DMS79 (cell line): ENCODE results near the gene RCAN2.

Experiments
- DNase-seq: peaks from one replicate; lab custom pipeline; 2025; lab: John Stamatoyannopoulos, UW

RCAN2 gene

GRCh38 chr6:46491628-46492547 is 639 bp upstream of the RCAN2 start:
- DNase-seq = no peak

DNA sequence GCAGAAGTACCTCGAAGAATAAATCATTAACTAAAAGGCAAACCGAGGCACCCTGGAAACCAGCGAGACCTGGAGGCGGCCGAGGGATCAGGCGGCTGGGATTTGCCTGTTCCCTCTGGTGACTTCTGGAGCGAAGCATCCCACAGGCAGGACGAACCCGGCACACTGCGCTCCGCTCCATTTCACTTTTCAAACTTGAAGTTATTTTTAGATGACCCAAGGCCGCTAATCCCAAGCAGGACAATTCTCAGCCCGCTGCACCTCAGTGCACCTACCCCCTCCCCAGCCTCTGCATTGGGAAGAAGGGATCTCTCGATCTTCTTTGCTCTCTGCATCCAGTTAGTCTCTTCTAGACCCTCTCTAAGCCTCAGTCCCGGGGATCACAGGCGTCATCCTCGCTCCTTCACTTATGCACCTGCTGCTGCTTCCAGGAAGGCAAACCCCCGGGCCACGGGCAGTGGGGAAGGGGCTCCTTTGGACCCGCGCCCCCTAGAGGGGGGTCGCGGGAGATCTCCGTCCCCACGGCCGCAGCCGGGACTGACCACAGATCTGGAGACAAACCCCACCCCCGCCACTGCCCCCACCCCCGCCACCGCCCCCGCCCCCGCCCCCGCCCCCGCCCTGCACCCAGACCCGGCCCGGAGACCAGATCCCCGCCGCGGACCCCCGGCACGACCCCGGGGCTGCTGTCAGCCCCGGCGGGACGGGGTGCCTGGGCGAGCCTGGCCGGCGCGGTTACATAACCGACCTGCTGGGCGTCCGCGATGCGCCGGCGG is 636 bp downstream of the RCAN2 start:
- no peak for DNase-seq

DNA sequence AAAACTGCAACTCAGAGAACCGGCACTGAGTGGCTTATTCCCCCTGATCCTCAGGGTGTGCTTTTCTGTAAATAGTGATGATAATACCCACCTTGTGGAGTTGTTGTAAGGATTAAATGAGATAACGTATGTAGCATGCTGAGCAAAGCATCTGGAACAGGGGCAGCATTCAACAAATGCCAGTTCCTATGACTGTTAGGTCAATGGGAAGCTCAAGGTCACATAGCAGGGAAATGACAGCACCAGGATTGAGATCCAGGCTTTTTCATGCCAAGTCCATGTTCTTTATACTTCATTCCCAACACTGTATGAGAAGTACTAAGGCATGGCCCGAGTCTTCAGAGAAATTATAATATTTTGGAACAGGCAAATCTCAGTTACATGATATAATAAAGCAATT is 5.1 kb downstream of the RCAN2 start:
- no peak for DNase-seq

GRCh38 chr6:46484081-46484820 is 7.0 kb downstream of the RCAN2 start:
- DNase-seq = no peak

DNA sequence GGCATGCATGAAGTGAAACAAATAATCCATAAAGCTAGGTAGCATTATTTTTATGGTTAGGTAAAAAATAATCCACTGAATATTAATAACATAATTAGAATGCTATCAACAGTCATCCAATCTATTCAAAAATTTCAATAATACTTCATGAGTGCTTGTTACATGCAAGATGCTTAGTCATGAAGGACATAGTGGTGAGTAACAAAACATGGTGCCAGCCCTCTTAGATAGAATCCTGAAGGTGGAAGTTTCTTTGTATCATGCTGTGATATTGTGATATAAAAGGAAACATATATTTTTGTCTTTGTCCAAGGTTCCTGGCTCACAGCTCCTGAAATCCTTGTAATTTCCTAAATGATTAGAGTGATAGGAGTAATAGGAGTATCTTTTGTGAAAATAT is 14.9 kb downstream of the RCAN2 start:
- DNase-seq = no peak

DNA sequence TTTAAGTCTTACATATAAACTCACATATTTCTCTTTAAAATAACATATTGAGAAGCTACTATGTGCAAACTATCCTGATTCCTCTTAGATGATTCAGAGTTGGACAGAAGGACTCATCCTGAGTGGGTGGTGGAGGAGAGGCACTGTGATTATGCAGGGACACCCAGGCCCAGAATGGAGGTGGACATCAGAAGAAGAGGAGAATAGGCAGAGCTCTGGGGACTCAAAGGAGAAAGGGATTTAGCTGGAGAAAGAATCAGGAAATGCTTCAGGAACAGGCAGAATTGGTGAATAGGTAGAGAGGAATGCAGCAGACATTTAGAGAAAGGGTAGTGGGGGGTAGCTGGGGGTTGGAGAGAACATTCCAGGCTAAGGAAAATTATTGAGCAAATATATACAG is 17.4 kb downstream of the RCAN2 start:
- no peak for DNase-seq

- no peak for DNase-seq
Measured at GRCh38 chr6:46472243-46472642, 19.0 kb downstream of the RCAN2 start.

DNA sequence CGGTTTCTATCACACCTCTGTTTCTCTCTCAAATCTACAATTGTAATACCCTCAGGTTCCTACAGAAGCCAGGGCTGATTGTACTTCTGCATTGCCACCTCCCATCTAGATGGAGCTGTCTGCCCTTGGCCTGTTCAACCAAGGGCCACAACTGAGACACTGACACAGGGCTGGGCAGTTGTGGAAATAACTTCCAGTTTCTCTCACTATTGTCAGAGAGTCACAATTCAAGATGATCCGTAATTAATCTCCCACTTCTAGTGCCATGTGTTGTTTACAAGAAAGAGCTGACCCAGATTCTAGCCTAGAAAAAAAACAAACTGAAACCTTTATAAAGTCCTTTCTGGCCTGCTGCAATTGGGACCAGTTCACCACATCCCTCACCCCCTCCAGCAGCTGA is 22.2 kb downstream of the RCAN2 start:
- no peak for DNase-seq

GRCh38 chr6:46468403-46469010 is 22.7 kb downstream of the RCAN2 start:
- DNase-seq = no peak

GRCh38 chr6:46466570-46466969 is 24.7 kb downstream of the RCAN2 start:
- no peak for DNase-seq

- no peak for DNase-seq
Measured at GRCh38 chr6:46465294-46466165, 25.7 kb downstream of the RCAN2 start.

DNA sequence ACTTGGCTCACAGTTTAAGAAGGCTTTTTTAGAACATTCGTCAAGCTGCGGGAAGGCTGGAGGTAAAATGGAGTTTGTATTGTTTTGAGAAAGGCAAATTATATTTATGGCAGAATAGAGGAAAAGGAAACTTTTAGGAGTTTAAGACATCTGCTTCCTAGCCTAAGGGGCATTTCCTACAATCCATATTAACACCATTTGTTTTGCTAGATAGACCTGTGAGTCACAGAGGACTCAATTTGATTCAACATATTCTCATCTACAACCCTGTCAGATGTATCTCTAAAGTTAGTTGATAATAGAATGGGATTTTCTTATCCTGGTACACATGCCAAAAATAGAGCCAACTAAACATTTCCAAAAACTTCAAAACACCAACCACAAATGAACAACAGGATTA is 35.0 kb downstream of the RCAN2 start:
- DNase-seq = no peak

GRCh38 chr6:46454691-46455090 is 36.6 kb downstream of the RCAN2 start:
- no peak for DNase-seq

DNA sequence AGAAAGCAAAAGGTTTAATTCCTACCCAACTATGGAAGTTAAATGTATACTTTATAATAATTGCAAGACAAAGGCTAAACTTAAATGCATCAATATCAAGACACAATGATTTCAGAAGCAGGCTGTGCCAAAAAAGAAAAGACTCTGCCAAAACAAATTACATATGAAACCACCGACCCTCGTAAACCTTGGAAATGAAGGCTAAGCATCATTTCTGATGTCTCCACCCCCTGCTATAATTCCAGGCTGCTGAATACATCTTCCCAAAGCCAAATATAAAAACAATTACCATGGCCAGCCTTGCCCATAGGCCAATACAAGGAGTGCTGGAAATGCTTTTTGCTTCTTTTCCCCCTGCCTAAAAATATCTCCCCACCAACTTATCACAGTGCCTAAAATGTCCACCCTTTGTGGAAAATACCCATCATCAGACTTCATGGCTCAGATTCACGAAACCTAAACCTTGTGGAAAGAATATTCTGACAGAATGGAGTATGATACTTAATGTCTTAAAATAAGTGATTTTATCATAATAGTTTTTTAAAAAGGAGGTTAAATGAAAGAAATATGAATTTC is 37.4 kb downstream of the RCAN2 start:
- peak; percentile 10 for DNase-seq

GRCh38 chr6:46453216-46453615 is 38.0 kb downstream of the RCAN2 start:
- DNase-seq = peak; percentile 4

GRCh38 chr6:46452312-46452917 is 38.8 kb downstream of the RCAN2 start:
- peak; percentile 4 for DNase-seq

GRCh38 chr6:46451343-46451742 is 39.9 kb downstream of the RCAN2 start:
- DNase-seq = no peak

- DNase-seq = no peak
Measured at GRCh38 chr6:46444772-46445454, 46.3 kb downstream of the RCAN2 start.

GRCh38 chr6:46443623-46444022 is 47.6 kb downstream of the RCAN2 start:
- DNase-seq = no peak

- DNase-seq = no peak
Measured at GRCh38 chr6:46440641-46441040, 50.6 kb downstream of the RCAN2 start.
